HEK293 (cell line): ENCODE data around the gene ING4.

Experiments used
- BCL11A ChIP-seq: fragments of 450-650 bp; formaldehyde crosslinking; IDR thresholded peaks from 2 replicates; pipeline ENCODE4 v1.5.1; 2016; ENCODE audit warnings: low read depth, missing biosample characterization, missing genetic modification characterization
- FEZF1 ChIP-seq: fragments of 450-650 bp; formaldehyde crosslinking; IDR thresholded peaks from 2 replicates; pipeline ENCODE4 v1.5.1; 2016; ENCODE audit warnings: missing biosample characterization, missing genetic modification characterization
- GFI1B ChIP-seq: fragments of 450-650 bp; formaldehyde crosslinking; IDR thresholded peaks from 2 replicates; pipeline ENCODE4 v1.5.1; 2016; ENCODE audit warnings: missing biosample characterization, missing genetic modification characterization
- GLIS2 ChIP-seq: fragments of 450-650 bp; formaldehyde crosslinking; IDR thresholded peaks from 2 replicates; pipeline ENCODE4 v1.5.1; 2016; ENCODE audit warnings: missing biosample characterization, missing genetic modification characterization
- KLF1 ChIP-seq: fragments of 450-650 bp; formaldehyde crosslinking; IDR thresholded peaks from 2 replicates; pipeline ENCODE4 v1.5.1; 2016; ENCODE audit warnings: missing biosample characterization, missing genetic modification characterization
- KLF16 ChIP-seq: fragments of 450-650 bp; formaldehyde crosslinking; IDR thresholded peaks from 2 replicates; pipeline ENCODE4 v1.5.1; 2017; ENCODE audit warnings: missing biosample characterization, missing genetic modification characterization
- KLF7 ChIP-seq: fragments of 450-650 bp; formaldehyde crosslinking; IDR thresholded peaks from 2 replicates; pipeline ENCODE4 v1.5.1; 2016; ENCODE audit warnings: missing biosample characterization, missing genetic modification characterization, borderline replicate concordance
- KLF9 ChIP-seq: fragments of 450-650 bp; formaldehyde crosslinking; IDR thresholded peaks from 2 replicates; pipeline ENCODE4 v1.5.1; 2016; ENCODE audit warnings: missing biosample characterization, missing genetic modification characterization, low read depth
- MZF1 ChIP-seq: fragments of 450-650 bp; formaldehyde crosslinking; IDR thresholded peaks from 2 replicates; pipeline ENCODE4 v1.5.1; 2017; ENCODE audit warnings: missing biosample characterization, missing genetic modification characterization, borderline replicate concordance
- OSR2 ChIP-seq: fragments of 450-650 bp; formaldehyde crosslinking; IDR thresholded peaks from 2 replicates; pipeline ENCODE4 v1.5.1; 2016; ENCODE audit warnings: missing biosample characterization, missing genetic modification characterization
- SCRT1 ChIP-seq: fragments of 450-650 bp; formaldehyde crosslinking; IDR thresholded peaks from 2 replicates; pipeline ENCODE4 v1.5.1; 2016; ENCODE audit warnings: missing biosample characterization, missing genetic modification characterization, borderline replicate concordance
- SP2 ChIP-seq: fragments of 450-650 bp; formaldehyde crosslinking; IDR thresholded peaks from 2 replicates; pipeline ENCODE4 v1.5.1; 2016; ENCODE audit warnings: missing biosample characterization, missing genetic modification characterization
- ZBTB17 ChIP-seq: fragments of 450-650 bp; formaldehyde crosslinking; IDR thresholded peaks from 2 replicates; pipeline ENCODE4 v1.5.1; 2016; ENCODE audit warnings: missing biosample characterization, missing genetic modification characterization
- ZNF10 ChIP-seq: fragments of 450-650 bp; formaldehyde crosslinking; IDR thresholded peaks from 2 replicates; pipeline ENCODE4 v1.5.1; 2017; ENCODE audit warnings: missing biosample characterization, missing genetic modification characterization
- ZNF184 ChIP-seq: fragments of 450-650 bp; IDR thresholded peaks from 2 replicates; pipeline ENCODE4 v1.5.1; 2018; ENCODE audit warnings: missing biosample characterization, mild to moderate bottlenecking, missing genetic modification characterization
- ZNF2 ChIP-seq: fragments of 450-650 bp; formaldehyde crosslinking; IDR thresholded peaks from 2 replicates; pipeline ENCODE4 v1.5.1; 2016; ENCODE audit warnings: missing biosample characterization, missing genetic modification characterization
- ZNF202 ChIP-seq: fragments of 450-650 bp; formaldehyde crosslinking; IDR thresholded peaks from 2 replicates; pipeline ENCODE4 v1.5.1; 2016; ENCODE audit warnings: missing biosample characterization, missing genetic modification characterization, borderline replicate concordance
- ZNF280C ChIP-seq: fragments of 450-650 bp; formaldehyde crosslinking; IDR thresholded peaks from 2 replicates; pipeline ENCODE4 v1.5.1; 2016; ENCODE audit warnings: missing biosample characterization, missing genetic modification characterization
- ZNF398 ChIP-seq: fragments of 450-650 bp; formaldehyde crosslinking; IDR thresholded peaks from 2 replicates; pipeline ENCODE4 v1.5.1; 2017; ENCODE audit warnings: missing biosample characterization, missing genetic modification characterization
- ZNF416 ChIP-seq: fragments of 450-650 bp; formaldehyde crosslinking; IDR thresholded peaks from 2 replicates; pipeline ENCODE4 v1.5.1; 2016; ENCODE audit warnings: missing biosample characterization, missing genetic modification characterization
- ZNF433 ChIP-seq: fragments of 450-650 bp; formaldehyde crosslinking; IDR thresholded peaks from 2 replicates; pipeline ENCODE4 v1.5.1; 2016; ENCODE audit warnings: missing biosample characterization, missing genetic modification characterization, low read depth
- ZNF510 ChIP-seq: fragments of 450-650 bp; formaldehyde crosslinking; IDR thresholded peaks from 2 replicates; pipeline ENCODE4 v1.5.1; 2018; ENCODE audit warnings: mild to moderate bottlenecking, missing genetic modification characterization, missing biosample characterization; ENCODE audit not compliant: insufficient replicate concordance
- ZNF555 ChIP-seq: fragments of 450-650 bp; formaldehyde crosslinking; conservative IDR thresholded peaks from 2 replicates; pipeline ENCODE4 v1.5.1; 2017; ENCODE audit warnings: missing biosample characterization, mild to moderate bottlenecking, missing genetic modification characterization, inconsistent platforms
- ZNF610 ChIP-seq: fragments of 450-650 bp; formaldehyde crosslinking; IDR thresholded peaks from 2 replicates; pipeline ENCODE4 v1.5.1; 2016; ENCODE audit warnings: missing biosample characterization, missing genetic modification characterization, borderline replicate concordance
- ZNF658 ChIP-seq: fragments of 450-650 bp; formaldehyde crosslinking; IDR thresholded peaks from 2 replicates; pipeline ENCODE4; 2016; ENCODE audit warnings: missing biosample characterization, missing genetic modification characterization
- ZNF692 ChIP-seq: fragments of 450-650 bp; formaldehyde crosslinking; IDR thresholded peaks from 2 replicates; pipeline ENCODE4 v1.5.1; 2016; ENCODE audit warnings: missing biosample characterization, missing genetic modification characterization
- TF ChIP-seq, protein P1 (sequence below): fragments of 450-650 bp; formaldehyde crosslinking; conservative IDR thresholded peaks from 2 replicates; pipeline ENCODE4 v1.5.1; 2016; ENCODE audit warnings: low read depth, missing biosample characterization, missing genetic modification characterization
- TF ChIP-seq, protein P2 (sequence below): fragments of 450-650 bp; formaldehyde crosslinking; IDR thresholded peaks from 2 replicates; pipeline ENCODE4 v1.5.1; 2016; ENCODE audit warnings: missing biosample characterization, missing genetic modification characterization

Gene ING4

GRCh38 chr12:6662906-6663742 is at the start of gene ING4 (continued):
- TF ChIP-seq FEZF1 (tag by site-specific recombination) = peak; percentile 78
- no peak for TF ChIP-seq ZNF433 (tag by site-specific recombination)
- TF ChIP-seq ZBTB17 (tag by site-specific recombination) = peak; percentile 93
- TF ChIP-seq ZNF510 = no peak
- TF ChIP-seq ZNF416 = no peak
- TF ChIP-seq ZNF10 = 0 out of 2 replicates have a peak, but pooled peaks have one; percentile 34
- no peak for TF ChIP-seq ZNF658 (tag by site-specific recombination)
- TF ChIP-seq ZNF2 (tag by site-specific recombination) = no peak; the same call in none of the 2 replicates
- 0 out of 2 replicates have a peak, but pooled peaks have one; percentile 10 for TF ChIP-seq BCL11A
- peak; percentile 99 for TF ChIP-seq SP2 (tag by site-specific recombination)
- no peak for TF ChIP-seq MZF1 (tag by site-specific recombination)
- TF ChIP-seq, protein P1, sequence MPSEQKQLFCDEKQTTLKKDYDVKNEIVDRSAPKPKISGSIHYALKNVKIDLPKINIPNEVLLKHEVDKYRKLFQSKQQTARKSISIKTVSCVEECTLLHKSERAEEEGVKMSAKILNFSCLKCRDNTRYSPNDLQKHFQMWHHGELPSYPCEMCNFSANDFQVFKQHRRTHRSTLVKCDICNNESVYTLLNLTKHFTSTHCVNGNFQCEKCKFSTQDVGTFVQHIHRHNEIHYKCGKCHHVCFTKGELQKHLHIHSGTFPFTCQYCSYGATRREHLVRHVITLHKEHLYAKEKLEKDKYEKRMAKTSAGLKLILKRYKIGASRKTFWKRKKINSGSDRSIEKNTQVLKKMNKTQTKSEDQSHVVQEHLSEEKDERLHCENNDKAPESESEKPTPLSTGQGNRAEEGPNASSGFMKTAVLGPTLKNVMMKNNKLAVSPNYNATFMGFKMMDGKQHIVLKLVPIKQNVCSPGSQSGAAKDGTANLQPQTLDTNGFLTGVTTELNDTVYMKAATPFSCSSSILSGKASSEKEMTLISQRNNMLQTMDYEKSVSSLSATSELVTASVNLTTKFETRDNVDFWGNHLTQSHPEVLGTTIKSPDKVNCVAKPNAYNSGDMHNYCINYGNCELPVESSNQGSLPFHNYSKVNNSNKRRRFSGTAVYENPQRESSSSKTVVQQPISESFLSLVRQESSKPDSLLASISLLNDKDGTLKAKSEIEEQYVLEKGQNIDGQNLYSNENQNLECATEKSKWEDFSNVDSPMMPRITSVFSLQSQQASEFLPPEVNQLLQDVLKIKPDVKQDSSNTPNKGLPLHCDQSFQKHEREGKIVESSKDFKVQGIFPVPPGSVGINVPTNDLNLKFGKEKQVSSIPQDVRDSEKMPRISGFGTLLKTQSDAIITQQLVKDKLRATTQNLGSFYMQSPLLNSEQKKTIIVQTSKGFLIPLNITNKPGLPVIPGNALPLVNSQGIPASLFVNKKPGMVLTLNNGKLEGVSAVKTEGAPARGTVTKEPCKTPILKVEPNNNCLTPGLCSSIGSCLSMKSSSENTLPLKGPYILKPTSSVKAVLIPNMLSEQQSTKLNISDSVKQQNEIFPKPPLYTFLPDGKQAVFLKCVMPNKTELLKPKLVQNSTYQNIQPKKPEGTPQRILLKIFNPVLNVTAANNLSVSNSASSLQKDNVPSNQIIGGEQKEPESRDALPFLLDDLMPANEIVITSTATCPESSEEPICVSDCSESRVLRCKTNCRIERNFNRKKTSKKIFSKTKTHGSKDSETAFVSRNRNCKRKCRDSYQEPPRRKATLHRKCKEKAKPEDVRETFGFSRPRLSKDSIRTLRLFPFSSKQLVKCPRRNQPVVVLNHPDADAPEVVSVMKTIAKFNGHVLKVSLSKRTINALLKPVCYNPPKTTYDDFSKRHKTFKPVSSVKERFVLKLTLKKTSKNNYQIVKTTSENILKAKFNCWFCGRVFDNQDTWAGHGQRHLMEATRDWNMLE (tag by site-specific recombination) = peak; percentile 100
- TF ChIP-seq GLIS2 (tag by site-specific recombination) = peak; percentile 68
- TF ChIP-seq ZNF610 (tag by site-specific recombination) = no peak
- peak; percentile 97 for TF ChIP-seq KLF9
- TF ChIP-seq OSR2 (tag by site-specific recombination) = 0 out of 2 replicates have a peak, but pooled peaks have one; percentile 54
- TF ChIP-seq ZNF184 (tag by site-specific recombination) = 0 out of 2 replicates have a peak, but pooled peaks have one; percentile 66
- TF ChIP-seq ZNF280C (tag by site-specific recombination) = no peak
- no peak for TF ChIP-seq ZNF202 (tag by site-specific recombination)
- peak; percentile 88 for TF ChIP-seq KLF16
- peak; percentile 67 for TF ChIP-seq ZNF692
- TF ChIP-seq, protein P2, sequence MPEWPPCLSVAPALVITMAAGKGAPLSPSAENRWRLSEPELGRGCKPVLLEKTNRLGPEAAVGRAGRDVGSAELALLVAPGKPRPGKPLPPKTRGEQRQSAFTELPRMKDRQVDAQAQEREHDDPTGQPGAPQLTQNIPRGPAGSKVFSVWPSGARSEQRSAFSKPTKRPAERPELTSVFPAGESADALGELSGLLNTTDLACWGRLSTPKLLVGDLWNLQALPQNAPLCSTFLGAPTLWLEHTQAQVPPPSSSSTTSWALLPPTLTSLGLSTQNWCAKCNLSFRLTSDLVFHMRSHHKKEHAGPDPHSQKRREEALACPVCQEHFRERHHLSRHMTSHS (tag by site-specific recombination) = no peak
- TF ChIP-seq ZNF555 = no peak
- TF ChIP-seq GFI1B (tag by site-specific recombination) = no peak
- TF ChIP-seq SCRT1 (tag by site-specific recombination) = no peak
- TF ChIP-seq KLF7 (tag by site-specific recombination) = peak; percentile 82
- peak; percentile 80 for TF ChIP-seq KLF1
- peak; percentile 9; the same call in 1 of the 2 replicates for TF ChIP-seq ZNF398 (tag by site-specific recombination)
